ENCODE data around the gene ARID1B.

DNA sequence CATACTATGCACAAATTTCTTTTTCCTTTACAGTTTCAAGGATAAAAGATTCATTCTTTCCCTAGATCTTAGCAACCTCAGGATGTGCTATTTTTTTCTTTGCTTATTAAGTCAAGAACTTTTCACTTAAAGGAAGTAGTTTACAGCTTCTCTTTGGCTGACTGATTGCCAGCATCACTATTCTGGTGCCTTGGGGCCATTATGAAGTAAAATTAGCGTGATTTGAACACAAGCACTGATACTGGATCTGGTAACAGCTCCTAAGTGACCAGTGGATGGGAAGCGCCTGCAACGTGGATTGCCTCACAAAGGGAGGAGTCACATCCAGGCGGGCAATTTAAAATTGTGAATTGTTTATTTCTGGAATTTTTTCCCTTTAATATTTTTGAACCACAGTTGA lies 147.1 kb downstream of the ARID1B start:
- TF ChIP-seq, protein P1, sequence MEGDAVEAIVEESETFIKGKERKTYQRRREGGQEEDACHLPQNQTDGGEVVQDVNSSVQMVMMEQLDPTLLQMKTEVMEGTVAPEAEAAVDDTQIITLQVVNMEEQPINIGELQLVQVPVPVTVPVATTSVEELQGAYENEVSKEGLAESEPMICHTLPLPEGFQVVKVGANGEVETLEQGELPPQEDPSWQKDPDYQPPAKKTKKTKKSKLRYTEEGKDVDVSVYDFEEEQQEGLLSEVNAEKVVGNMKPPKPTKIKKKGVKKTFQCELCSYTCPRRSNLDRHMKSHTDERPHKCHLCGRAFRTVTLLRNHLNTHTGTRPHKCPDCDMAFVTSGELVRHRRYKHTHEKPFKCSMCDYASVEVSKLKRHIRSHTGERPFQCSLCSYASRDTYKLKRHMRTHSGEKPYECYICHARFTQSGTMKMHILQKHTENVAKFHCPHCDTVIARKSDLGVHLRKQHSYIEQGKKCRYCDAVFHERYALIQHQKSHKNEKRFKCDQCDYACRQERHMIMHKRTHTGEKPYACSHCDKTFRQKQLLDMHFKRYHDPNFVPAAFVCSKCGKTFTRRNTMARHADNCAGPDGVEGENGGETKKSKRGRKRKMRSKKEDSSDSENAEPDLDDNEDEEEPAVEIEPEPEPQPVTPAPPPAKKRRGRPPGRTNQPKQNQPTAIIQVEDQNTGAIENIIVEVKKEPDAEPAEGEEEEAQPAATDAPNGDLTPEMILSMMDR (IDR thresholded peaks at IDR 0.05) = no peak
- TF ChIP-seq POLR2A (IDR thresholded peaks at IDR 0.05) (no peak), POLR2AphosphoS5 (IDR thresholded peaks at IDR 0.05) (no peak), EP300 (IDR thresholded peaks at IDR 0.05; ENCODE audit: low read depth) (no peak)

Data from transverse colon (tissue), 4 donors.